Tibial artery (tissue), 4 donors: ENCODE data around the gene CAPN15.

Experiments
- DNase-seq, 2 donors: peaks; one replicate each; pipeline ENCODE4 v3.0.0-alpha.2; 2019
- H3K27ac ChIP-seq, 2 donors: fragments of 200-600 bp; sonication (generic) in 1 of 2; 1 replicate in 1 of 2; 2 replicates in 1 of 2; pipeline ENCODE4 v1.5.1; 2018 to 2019; ENCODE audit warnings: mild to moderate bottlenecking in 1 of 2
- H3K27me3 ChIP-seq, 2 donors: fragments of 200-600 bp; sonication (generic) in 1 of 2; one replicate each; pipeline versions ENCODE4 v1.5.1 to v1.6.0; 2016 to 2019
- H3K36me3 ChIP-seq, 3 donors: fragments of 200-600 bp; sonication (generic) in 2 of 3; one replicate each; pipeline ENCODE4 v1.5.1; 2016 to 2019; ENCODE audit warnings: mild to moderate bottlenecking in 2 of 3
- H3K4me1 ChIP-seq, 4 donors: fragments of 200-600 bp; sonication (generic) in 2 of 4; 1 replicate in 3 of 4; 2 replicates in 1 of 4; pipeline ENCODE4 v1.5.1; 2016 to 2019
- H3K4me3 ChIP-seq, 2 donors: fragments of 200-600 bp; sonication (generic) in 1 of 2; 1 replicate in 1 of 2; 2 replicates in 1 of 2; pipeline ENCODE4 v1.5.1; 2018 to 2019; ENCODE audit warnings: mild to moderate bottlenecking in 2 of 2
- H3K9me3 ChIP-seq, 3 donors: fragments of 200-600 bp; sonication (generic) in 1 of 3; one replicate each; pipeline ENCODE4 v1.5.1; 2016 to 2019
- CTCF ChIP-seq, 2 experiments: fragments of 200-600 bp in 1 of 2; fragments of 450-650 bp in 1 of 2; IDR thresholded peaks; one replicate each; pipeline ENCODE4 v1.5.1; 2017 to 2019; ENCODE audit warnings: antibody characterized with exemption in 2 of 2, mild to moderate bottlenecking in 1 of 2, moderate library complexity in 1 of 2
- intact Hi-C: fragments of 100-400 bp; cut with DNase I; formaldehyde crosslinking; loops from one replicate; pipeline ENCODE4 v1.15.0; 2023; ENCODE audit warnings: low total_unique reads

CAPN15 gene

GRCh38 chr16:565419-566330, 38.2 kb downstream of the CAPN15 start:
- intact Hi-C loops: no loop called here
- no peak overlapping the region for H3K27ac ChIP-seq
- H3K9me3 ChIP-seq: no peaks in the 10 kb centered on the region
- no peak overlapping the region for H3K4me3 ChIP-seq
- H3K36me3 ChIP-seq: no peaks in the 10 kb centered on the region
- H3K27me3 ChIP-seq: peaks cover 0 to 49% of the 10 kb centered on the region in 2 donors
- no peak for DNase-seq
- TF ChIP-seq CTCF (IDR thresholded peaks at IDR 0.05): no peak
- H3K4me1 ChIP-seq: peaks cover 0 to 42% (median 27%) of the 10 kb centered on the region in 4 donors

- no peaks in the 10 kb centered on the region for H3K9me3 ChIP-seq
- H3K4me1 ChIP-seq: peaks cover 0 to 44% (median 30%) of the 10 kb centered on the region in 4 donors
- DNase-seq: peak; percentile 61 to 79
- H3K27me3 ChIP-seq: peaks cover 0 to 39% of the 10 kb centered on the region in 2 donors
- TF ChIP-seq CTCF (IDR thresholded peaks at IDR 0.05): no peak
- H3K36me3 ChIP-seq: no peaks in the 10 kb centered on the region
- no peak within 1 kb of the TSS for H3K27ac ChIP-seq
- peak within 1 kb of the TSS; percentile 10 to 22 for H3K4me3 ChIP-seq
- intact Hi-C loops: no loop called here
Observed at GRCh38 chr16:566475-567372, 39.2 kb downstream of the CAPN15 start, which contains the start of gene NHLRC4. Gene NHLRC4 (plus strand): TSS chr16:567005. CDS start chr16:568048, 1,043 bp downstream.

GRCh38 chr16:567373-568256, 40.1 kb downstream of the CAPN15 start:
- Histone ChIP-seq H3K27me3 (peaks cover 0 to 32% of the 10 kb centered on the region in 2 donors), H3K36me3 (peaks cover 0 to 7% (median 0%) of the 10 kb centered on the region in 3 donors), H3K4me3 (peak overlapping the region; percentile 10 to 22), H3K27ac (no peak overlapping the region), H3K4me1 (peaks cover 0 to 50% (median 30%) of the 10 kb centered on the region in 4 donors), H3K9me3 (no peaks in the 10 kb centered on the region)
- intact Hi-C loops: no loop called here
- no peak for TF ChIP-seq CTCF (IDR thresholded peaks at IDR 0.05)
- no peak for DNase-seq

- peaks cover 0 to 25% of the 10 kb centered on the region in 2 donors for H3K27me3 ChIP-seq
- H3K4me1 ChIP-seq: peaks cover 0 to 50% (median 30%) of the 10 kb centered on the region in 4 donors
- no peak for TF ChIP-seq CTCF (IDR thresholded peaks at IDR 0.05)
- H3K36me3 ChIP-seq: peaks cover 0 to 8% (median 0%) of the 10 kb centered on the region in 3 donors
- DNase-seq: no peak
- H3K4me3 ChIP-seq: peak overlapping the region; percentile 84 to 92
- H3K9me3 ChIP-seq: no peaks in the 10 kb centered on the region
- intact Hi-C loops: no loop called here
- peak overlapping the region in 1 of 2 donors; percentile 75 for H3K27ac ChIP-seq
Observed at GRCh38 chr16:568401-569258, 41.1 kb downstream of the CAPN15 start.
